Measurements from ENCODE around the gene NDUFB7.
"Not testable (repeated sequence)": the region's sequence is repeated elsewhere in the genome, so short reads cannot be mapped to it uniquely, and the experiment has no call there.

Gene NDUFB7

GRCh38 chr19:14570864-14571527 is 870 bp downstream of the NDUFB7 start:
- no peak for DNase-seq

GRCh38 chr19:14567079-14567478 is 4.8 kb downstream of the NDUFB7 start:
- no peak for DNase-seq

- DNase-seq = no peak
Measured at GRCh38 chr19:14566712-14567077, 5.2 kb downstream of the NDUFB7 start.

DNA sequence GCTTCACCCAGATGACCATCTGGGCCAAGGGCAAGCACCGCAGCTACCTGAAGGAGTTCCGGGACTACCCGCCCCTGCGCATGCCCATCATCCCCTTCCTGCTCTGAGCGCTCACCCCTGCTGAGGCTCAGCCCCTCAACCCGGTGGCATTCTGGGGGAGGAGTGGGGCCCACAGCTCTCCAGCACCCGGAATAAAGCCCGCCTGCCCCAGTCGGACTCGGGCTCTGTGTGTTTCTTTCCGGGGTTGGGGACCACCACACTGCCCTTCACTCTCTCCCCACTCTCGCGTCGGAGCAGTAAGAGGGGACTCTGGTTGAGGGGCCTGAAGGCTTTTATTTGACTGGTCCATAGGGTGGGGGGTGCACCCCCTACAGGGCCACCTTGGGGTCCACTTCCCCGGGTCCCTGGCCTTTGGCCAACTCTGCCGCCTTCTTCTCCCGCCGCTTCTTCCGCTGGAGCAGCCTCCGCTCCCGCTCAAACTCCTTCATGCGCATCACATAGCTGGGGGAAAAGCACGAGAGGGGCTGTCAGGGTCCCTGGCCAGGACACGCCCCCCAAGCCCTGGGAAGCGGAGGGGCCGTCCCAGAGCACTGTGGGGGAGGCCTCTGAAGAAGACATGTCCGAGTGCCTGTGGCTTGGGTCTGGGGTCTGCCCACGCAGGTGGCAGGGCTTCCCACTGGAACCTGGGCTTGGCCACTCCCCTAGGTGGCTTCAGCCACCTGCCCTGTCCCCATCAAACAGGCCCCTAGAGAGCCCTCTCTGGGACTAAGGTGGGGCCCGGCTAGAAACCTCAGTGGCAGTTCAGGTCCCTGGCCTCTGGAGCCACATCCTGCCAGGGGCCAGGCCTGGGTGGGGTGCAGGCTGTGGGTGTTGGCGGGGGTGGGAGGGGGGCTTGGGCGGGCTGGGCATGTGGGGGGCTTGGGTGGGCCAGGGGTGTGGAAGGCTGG is 5.8 kb downstream of the NDUFB7 start:
- DNase-seq = no peak

DNA sequence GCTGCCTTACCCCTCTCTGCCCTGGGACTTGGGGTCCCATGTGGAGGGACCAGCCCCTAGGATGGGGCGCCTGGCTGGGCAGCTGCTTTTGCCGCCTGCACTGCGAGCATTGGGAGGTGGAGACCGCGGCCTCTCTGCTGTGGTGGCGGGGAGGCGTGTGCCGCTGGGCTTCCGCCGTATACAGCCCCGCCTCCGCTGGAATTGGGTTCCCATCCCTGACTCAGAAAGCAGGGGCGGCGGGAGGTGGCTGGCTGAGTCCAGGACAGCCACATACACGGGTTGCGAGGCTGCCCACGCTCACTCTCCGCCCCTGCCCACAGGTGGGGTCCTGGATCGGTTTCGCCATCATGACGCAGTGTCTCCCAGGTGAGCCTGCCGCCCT is 6.6 kb downstream of the NDUFB7 start:
- no peak for DNase-seq

- DNase-seq = not testable (repeated sequence)
Measured at GRCh38 chr19:14564652-14565297, 7.1 kb downstream of the NDUFB7 start.

DNA sequence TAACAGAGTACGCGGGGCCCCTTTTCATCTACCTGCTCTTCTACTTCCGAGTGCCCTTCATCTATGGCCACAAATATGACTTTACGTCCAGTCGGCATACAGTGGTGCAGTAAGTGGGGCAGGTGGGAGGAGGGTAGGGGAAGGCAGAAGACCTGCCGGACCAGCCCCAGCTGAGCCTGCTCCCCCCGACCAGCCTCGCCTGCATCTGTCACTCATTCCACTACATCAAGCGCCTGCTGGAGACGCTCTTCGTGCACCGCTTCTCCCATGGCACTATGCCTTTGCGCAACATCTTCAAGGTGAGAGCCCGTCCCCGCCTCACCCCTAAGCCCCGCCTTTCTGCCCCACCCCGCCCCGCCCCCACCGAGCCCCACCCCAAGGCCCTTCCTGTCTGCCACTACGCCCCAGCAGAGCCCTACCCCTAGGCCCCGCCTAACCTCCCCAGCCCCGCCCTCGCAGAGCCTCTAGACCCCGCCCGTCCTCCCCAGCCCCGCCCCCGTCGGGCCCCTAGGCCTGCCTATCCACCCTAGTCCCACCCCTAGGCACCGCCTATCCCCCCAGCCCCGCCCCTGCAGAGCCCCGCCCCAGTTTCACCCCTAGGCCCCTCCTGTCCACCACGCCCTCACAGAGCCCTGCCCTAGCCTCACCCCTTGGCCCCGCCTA is 7.7 kb downstream of the NDUFB7 start:
- DNase-seq = no peak

DNA sequence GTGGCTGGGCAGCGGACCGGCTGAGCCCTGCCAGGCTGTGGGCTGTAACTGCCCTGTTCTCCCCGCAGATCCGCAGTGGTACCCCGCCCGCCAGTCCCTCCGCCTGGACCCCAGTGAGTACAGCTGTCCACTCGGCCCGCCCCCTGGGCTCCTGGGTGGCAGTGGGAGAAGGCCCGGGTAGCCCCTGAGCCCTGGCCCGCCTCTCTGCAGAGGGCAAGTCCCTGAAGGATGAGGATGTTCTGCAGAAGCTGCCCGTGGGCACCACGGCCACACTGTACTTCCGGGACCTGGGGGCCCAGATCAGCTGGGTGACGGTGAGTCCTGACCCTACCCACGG is 8.3 kb downstream of the NDUFB7 start:
- no peak for DNase-seq

DNA sequence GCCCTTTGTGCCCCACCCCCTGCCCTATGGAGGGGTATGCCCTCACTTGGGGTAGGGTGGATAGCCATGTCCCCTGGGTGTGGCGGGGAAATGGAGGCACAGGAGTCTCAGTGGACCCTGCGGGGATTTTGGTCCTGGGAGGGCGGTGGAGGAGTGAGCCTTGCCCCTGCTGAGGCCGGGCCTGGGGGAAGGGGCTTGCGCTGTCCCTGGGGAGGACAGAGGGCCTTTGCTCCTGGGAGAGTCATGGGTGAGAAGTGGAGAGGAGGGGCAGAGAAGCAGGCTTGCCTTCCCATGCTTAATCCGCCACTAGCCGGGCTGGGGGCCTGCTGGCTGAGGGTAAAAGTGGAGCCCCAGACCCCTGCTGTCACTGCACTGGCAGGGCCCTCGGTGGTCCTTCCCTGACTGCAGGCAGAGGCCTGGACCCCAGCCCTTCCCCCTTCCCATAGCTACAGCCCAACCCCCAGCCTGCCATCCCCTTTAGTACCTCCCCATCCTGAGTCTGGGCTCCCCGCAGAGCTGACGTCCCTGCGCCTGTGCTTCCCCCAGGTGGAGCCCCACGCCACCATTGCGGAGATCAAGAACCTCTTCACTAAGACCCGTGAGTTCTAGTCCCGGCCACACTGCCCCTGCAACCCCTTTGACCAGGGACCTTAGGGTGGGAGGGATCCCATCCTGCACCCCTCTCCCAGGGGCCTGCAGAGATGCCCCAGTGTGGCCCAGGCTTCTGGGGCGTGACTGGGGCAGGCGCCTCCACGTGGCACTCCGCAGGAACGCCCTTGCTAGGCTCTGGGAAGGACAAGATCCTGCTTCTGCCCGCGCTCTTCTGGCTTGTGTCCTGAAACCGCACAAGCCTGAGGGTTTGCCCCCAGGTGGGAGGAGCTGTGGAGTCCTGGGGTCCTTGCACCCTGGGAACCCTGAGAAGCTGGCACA is 8.9 kb downstream of the NDUFB7 start:
- no peak for DNase-seq

DNA sequence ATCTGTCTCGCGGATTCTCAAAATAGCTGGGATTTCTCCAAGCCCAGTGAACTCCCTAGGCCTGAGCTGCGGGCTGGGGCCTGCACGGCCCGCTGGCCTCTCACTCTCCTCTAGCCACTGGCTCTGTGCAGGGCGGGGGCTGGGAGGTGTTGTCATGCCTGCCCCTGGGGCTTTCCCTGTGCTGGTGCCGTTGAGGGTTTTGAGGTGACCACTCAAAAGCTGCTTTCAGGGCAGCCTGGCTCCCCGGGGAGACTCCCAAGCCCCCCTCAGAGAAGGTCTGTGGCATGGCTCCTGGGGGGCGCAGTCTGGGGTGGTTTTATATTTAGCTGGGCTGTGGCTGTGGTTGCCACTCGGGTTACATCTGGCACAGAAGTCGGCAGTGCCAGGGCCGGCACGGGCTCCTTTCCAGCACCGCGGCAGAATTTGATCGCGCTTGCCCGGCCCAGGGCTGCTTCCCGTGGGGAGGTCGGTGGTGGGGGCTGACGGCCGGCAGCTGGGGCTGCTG is 10.0 kb downstream of the NDUFB7 start:
- DNase-seq = no peak

- DNase-seq = no peak
Measured at GRCh38 chr19:14561249-14561648, 10.6 kb downstream of the NDUFB7 start.

- no peak for DNase-seq
Measured at GRCh38 chr19:14560776-14561108, 11.1 kb downstream of the NDUFB7 start.

DNA sequence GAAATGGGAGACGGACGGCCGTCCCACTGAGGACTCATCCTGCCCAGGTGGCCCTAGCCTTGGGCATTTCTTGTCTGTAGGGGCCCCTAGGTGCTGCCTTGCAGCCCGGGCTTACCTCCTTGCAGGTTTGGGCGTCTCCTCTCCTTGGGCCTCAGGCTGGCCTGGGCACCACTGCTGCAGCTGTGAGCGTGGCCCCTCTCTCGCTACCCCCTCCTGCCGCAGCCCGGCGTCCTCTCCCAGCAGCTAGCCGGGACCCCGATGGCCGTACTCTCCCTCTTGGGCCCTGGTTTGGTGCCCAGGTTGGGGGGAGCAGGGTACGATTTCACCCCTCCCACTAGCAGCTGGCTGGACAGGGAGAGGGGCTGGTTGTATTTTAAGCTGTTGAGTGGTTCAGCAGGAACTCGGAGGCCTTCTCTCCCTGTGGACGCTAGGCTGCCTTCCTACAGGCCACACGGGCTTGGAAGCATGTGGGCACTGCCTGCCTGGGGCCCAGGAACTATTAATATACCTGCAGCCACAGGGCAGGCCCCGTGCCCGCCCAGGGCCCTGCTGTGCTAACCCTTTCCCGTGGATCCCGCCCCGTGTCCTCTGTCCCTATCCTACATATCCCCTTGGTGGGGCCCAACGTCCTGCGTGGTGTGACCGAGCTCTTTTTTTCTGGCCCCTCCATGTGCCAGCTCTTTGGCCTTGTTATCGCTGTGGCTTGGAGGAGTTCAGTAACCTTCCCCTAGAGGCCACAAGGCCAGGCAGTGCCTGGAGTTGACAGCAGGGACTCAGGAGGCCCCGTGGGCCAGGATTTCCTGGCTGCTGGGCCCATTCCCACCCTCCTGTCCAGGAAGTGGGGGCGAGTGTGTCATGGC is 11.7 kb downstream of the NDUFB7 start:
- no peak for DNase-seq

DNA sequence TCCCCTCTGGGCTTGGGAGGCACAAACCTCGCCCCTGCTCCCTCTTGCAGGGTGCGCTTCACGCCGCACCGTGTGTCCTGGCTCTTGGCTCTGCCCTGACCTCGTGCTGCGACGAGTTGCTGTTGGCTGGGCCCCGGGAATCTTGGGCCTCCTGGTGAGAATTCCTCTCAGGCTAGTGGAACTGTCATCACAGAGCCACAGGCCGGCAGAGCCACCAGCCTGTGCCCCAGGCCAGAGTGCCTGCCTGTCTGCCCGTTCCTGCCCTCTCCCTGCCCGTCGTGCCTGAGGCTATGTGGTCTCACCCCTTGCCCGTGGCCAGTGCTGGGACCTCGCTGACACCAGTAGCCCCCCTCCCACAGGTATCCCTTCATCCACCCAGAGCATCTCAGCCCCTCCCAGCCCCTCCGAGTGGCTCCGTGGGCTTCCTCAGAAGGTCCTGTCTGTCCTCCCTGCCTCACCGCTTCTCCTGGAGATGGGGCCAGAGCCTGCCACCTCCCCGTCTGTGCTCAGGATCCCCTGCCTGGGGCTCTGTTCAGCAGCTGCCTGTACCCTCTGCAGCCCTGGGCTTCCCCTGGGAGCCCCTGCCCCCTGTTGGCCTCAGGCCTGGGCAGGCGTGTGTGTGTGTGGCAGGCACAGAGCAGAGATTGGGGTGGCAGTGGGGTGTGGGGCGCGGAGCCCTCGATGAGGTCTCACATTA is 13.3 kb downstream of the NDUFB7 start:
- no peak for DNase-seq

- DNase-seq = no peak
Measured at GRCh38 chr19:14556662-14557188, 15.1 kb downstream of the NDUFB7 start.

DNA sequence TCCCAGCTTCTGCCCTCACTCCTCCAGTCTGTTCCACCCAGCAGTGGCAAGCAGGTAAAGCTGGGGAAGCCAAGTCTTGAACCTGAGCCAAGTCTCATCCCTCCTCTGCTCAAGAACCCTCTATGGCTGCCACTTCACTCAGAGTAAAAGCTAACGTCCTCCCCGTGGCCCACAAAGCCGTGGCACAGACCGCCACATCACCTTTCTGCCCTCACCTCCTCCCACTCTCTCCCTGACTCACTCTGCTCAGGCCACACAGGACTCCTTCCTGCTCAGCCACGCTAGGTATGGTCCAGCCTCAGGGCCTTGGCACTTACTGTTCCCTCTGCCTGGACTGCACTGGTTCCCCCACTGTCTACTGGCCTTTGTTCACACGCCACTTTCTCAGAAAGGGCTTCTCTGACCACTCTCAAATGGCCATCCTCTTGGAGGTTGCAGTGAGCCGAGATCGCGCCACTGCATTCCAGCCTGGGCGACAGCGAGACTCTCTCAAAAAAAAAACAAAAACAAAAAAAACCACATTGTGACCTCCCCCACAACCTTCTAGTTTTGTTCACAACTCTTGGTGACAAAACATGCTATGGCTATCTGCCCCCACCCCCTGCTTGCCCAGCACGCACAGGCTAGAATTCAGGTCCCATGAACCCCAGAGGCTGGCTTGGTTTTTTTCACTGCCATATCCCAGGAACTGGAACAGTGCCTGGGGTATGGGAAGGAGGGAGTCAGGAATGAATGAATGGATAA is 15.8 kb downstream of the NDUFB7 start:
- DNase-seq = no peak

- no peak for DNase-seq
Measured at GRCh38 chr19:14554382-14554812, 17.5 kb downstream of the NDUFB7 start.

DNA sequence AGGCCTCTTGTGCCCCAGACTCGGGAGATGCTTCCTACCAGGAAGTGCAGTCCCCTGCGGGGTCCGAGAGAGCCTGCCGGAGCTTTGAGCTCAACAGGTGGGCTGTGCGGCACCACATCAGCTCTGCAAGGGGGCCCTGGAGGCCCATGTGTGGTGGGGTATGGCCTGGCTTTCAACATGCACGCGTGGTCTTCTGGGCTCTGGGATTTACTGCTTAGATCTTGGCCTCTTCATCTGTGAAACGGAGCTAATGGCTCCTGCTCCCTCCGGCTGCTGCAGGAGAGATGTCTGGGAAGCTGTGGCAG is 18.0 kb downstream of the NDUFB7 start:
- no peak for DNase-seq

DNA sequence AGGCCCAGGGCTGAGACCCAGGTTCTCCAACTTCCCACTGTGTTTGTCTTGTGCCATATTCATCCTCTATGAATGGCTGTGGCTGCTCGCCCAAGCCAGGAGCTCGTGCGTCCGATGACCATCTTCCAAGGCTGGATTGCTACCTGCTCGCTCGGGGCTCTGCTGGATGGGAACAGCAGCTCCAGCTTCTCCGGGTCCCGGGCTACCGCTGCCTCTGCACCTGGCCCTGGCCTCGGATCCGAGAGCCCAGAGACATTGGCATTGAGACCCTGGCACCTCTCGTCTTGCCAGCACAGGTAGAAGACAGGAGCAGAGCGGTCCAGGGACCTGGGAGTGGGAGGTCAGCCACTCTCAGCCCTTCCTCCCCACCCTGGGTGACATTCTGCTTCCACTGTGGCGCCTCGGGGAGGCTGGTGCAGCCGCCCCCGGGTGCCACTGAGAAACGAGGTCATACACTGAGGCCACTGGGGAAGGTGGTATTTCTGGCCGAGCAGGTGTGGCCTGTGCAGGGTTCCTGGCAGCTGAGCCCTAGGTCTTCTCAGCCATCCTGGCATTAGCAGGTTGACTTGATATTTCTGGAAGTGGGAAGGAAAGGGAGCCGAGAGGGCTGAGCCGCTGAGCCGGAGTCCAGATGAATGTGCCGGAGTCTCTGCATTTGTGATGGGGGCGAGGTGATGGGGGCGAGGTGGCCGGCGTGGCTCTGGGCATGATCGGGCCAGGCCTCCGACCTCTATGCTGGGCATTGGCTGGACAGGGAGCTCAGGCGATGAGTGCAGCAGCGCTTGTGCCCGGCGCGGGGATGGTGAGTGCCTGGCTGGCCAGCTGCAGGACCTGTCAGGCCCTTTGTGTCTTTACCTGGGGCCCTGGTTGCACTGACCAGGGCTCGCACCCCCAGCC is 18.6 kb downstream of the NDUFB7 start:
- no peak for DNase-seq

Data from COR-L47 (cell line).